ENCODE data around the gene ZNF277. TPM values are rescaled to one million over a fixed set of nuclear protein-coding genes. Genes with fewer than 3 reads are reported as not detected.

ZNF277 gene
- total and polyA plus RNA-seq, 2 donors (not counting 3 experiments of a cell fraction or from before 2014, with no cell fraction given): 7.8 to 22.6 TPM

- BruUV-seq (replicated peaks): no TSS peak
- H3K4me2 ChIP-seq (ENCODE audit: insufficient read depth, low read length): no peak overlapping the region
Measured at GRCh38 chr7:112357136-112357535, 150.6 kb downstream of the ZNF277 start.

DNA sequence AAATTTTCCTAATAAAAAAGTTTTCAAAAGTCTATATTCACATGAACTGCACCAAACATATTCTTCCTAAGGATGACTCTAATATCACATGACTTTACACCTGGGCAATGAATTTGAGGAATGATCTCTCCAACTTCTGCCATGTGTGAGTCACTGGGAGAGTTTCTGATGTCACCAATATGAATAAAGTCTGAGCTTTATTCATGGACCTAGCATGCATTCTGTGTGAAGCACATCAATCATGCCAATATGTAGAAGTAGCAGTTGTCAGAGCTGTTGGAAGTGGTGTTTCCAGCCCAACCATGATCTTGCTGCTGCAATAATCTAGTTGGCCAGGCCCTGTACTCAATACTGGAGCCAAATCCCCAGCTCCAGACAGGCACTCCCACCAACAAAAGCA, 152.0 kb downstream of the ZNF277 start:
- H3K4me1 ChIP-seq (ENCODE audit: control insufficient read depth, extremely low read depth, insufficient read depth, low read length): no peaks in the 10 kb centered on the region
- H3K79me2 ChIP-seq (ENCODE audit: control insufficient read depth, insufficient read depth, low read length): no peaks in the 10 kb centered on the region
- no peak overlapping the region for H2AFZ ChIP-seq (ENCODE audit: low read depth, low read length)
- intact Hi-C loops (cut with micrococcal nuclease): no loop called here
- BruUV-seq (replicated peaks): no TSS peak
- dilution Hi-C loops (cut with MboI; ENCODE audit: extremely low pct_ligation_motif_present, low sequenced_read_pairs): no loop called here
- CTCF ChIA-PET: interaction anchor here (0.7 kb wide), 1 partner anchor 11 kb away, joined by 3 read pairs; no protein-coding TSS in a partner anchor
- no peak overlapping the region for H3K27ac ChIP-seq (ENCODE audit: insufficient read depth, low read depth, low read length)
- H3K9me3 ChIP-seq (replicated peaks; ENCODE audit: control insufficient read depth, insufficient read depth, low read length): no peaks in the 10 kb centered on the region
- no peak overlapping the region for H3K4me2 ChIP-seq (ENCODE audit: insufficient read depth, low read length)
- DNase-seq (ENCODE audit: low read depth, low spot score) (no peak), FAIRE-seq (no peak)
- no peak for TF ChIP-seq MYC (IDR thresholded peaks at IDR 0.05; ENCODE audit: low read depth, low read length)
- no peak for TF ChIP-seq FOS (IDR thresholded peaks at IDR 0.05; ENCODE audit: borderline replicate concordance, insufficient read depth, low read length)
- TF ChIP-seq MAX (IDR thresholded peaks at IDR 0.05; ENCODE audit: insufficient read depth, insufficient read length): no peak
- no peak for TF ChIP-seq CTCF (IDR thresholded peaks at IDR 0.05; ENCODE audit: extremely low read depth in 1 of 2, insufficient read depth in 1 of 2, low read depth in 1 of 2, low read length in 2 of 2)
- no peak for TF ChIP-seq POLR2AphosphoS5 (IDR thresholded peaks at IDR 0.05; ENCODE audit: insufficient read depth, low read depth, low read length)
- no peak for TF ChIP-seq JUN (IDR thresholded peaks at IDR 0.05; ENCODE audit: borderline replicate concordance, insufficient read depth, insufficient read length, low read depth)
- no peak for TF ChIP-seq GATA2 (IDR thresholded peaks at IDR 0.05; ENCODE audit: insufficient read depth, insufficient read length, low read depth, low read length)
- no peak for TF ChIP-seq POLR2A (IDR thresholded peaks at IDR 0.05; ENCODE audit: low read depth, low read length)
- TF ChIP-seq EZH2 (IDR thresholded peaks at IDR 0.05; ENCODE audit: borderline replicate concordance, low read depth, low read length, severe bottlenecking): no peak
- no peaks in the 10 kb centered on the region for H4K20me1 ChIP-seq (replicated peaks; ENCODE audit: control insufficient read depth, extremely low read depth, insufficient read depth, low read length)
- H3K9me1 ChIP-seq (replicated peaks; ENCODE audit: control insufficient read depth, extremely low read depth, insufficient read depth, low read length): no peaks in the 10 kb centered on the region
- POLR2A ChIA-PET: no interaction called here
- no peaks in the 10 kb centered on the region for H3K36me3 ChIP-seq (ENCODE audit: control insufficient read depth in 2 of 2, extremely low read depth in 1 of 2, insufficient read depth in 2 of 2, low read length in 2 of 2)
- peaks cover 0 to 2% of the 10 kb centered on the region in 2 experiments for H3K27me3 ChIP-seq (ENCODE audit: control insufficient read depth in 2 of 2, insufficient read depth in 2 of 2, low read length in 2 of 2)
- H3K9ac ChIP-seq (replicated peaks; ENCODE audit: extremely low read depth, insufficient read depth, low read length): no peak overlapping the region
- H3K4me3 ChIP-seq (replicated peaks in 1 of 3; ENCODE audit: insufficient read depth in 1 of 3, low read depth in 1 of 3, low read length in 3 of 3): no peak overlapping the region

More at GRCh38 chr7:112357136-112357535, 150.6 kb downstream of the ZNF277 start:
- POLR2A ChIA-PET: no interaction called here
- H2AFZ ChIP-seq (ENCODE audit: low read depth, low read length): no peak overlapping the region
- H3K9ac ChIP-seq (replicated peaks; ENCODE audit: extremely low read depth, insufficient read depth, low read length): no peak overlapping the region
- H3K27me3 ChIP-seq (ENCODE audit: control insufficient read depth in 2 of 2, insufficient read depth in 2 of 2, low read length in 2 of 2): peaks cover 0 to 2% of the 10 kb centered on the region in 2 experiments
- H3K4me3 ChIP-seq (replicated peaks in 1 of 3; ENCODE audit: insufficient read depth in 1 of 3, low read depth in 1 of 3, low read length in 3 of 3): no peak overlapping the region
- TF ChIP-seq JUN (IDR thresholded peaks at IDR 0.05; ENCODE audit: borderline replicate concordance, insufficient read depth, insufficient read length, low read depth) (no peak), EZH2 (IDR thresholded peaks at IDR 0.05; ENCODE audit: borderline replicate concordance, low read depth, low read length, severe bottlenecking) (no peak), FOS (IDR thresholded peaks at IDR 0.05; ENCODE audit: borderline replicate concordance, insufficient read depth, low read length) (no peak)
- no peaks in the 10 kb centered on the region for H3K79me2 ChIP-seq (ENCODE audit: control insufficient read depth, insufficient read depth, low read length)
- dilution Hi-C loops (cut with MboI; ENCODE audit: extremely low pct_ligation_motif_present, low sequenced_read_pairs) (no loop called here), intact Hi-C loops (cut with micrococcal nuclease) (no loop called here)
- no peaks in the 10 kb centered on the region for H3K4me1 ChIP-seq (ENCODE audit: control insufficient read depth, extremely low read depth, insufficient read depth, low read length)
- no peak overlapping the region for H3K27ac ChIP-seq (ENCODE audit: insufficient read depth, low read depth, low read length)
- no peaks in the 10 kb centered on the region for H4K20me1 ChIP-seq (replicated peaks; ENCODE audit: control insufficient read depth, extremely low read depth, insufficient read depth, low read length)
- CTCF ChIA-PET: interaction anchor here (0.6 to 1.2 kb wide), 4 partner anchors 10 to 18 kb away, joined by 3 to 4 read pairs (median 3); no protein-coding TSS in a partner anchor
- FAIRE-seq (no peak), DNase-seq (ENCODE audit: low read depth, low spot score) (no peak)
- no peaks in the 10 kb centered on the region for H3K9me1 ChIP-seq (replicated peaks; ENCODE audit: control insufficient read depth, extremely low read depth, insufficient read depth, low read length)
- no peaks in the 10 kb centered on the region for H3K9me3 ChIP-seq (replicated peaks; ENCODE audit: control insufficient read depth, insufficient read depth, low read length)
- H3K36me3 ChIP-seq (ENCODE audit: control insufficient read depth in 2 of 2, extremely low read depth in 1 of 2, insufficient read depth in 2 of 2, low read length in 2 of 2): no peaks in the 10 kb centered on the region

Measured in endothelial cell of umbilical vein (primary cell).